SK-N-MC (cell line): ENCODE results near the gene RASD1.

ENCODE experiments used
- DNase-seq: peaks from one replicate; pipeline ENCODE4 v3.0.0-alpha.2; 2011; ENCODE audit warnings: low read depth, low spot score
- H3K27ac ChIP-seq: fragments of 200-600 bp; sonication (generic); 2 replicates; pipeline ENCODE4 v1.5.1; 2016; ENCODE audit warnings: mixed run types
- H3K36me3 ChIP-seq: fragments of 200-600 bp; sonication (generic); 2 replicates; pipeline ENCODE4 v1.6.1; 2017; ENCODE audit warnings: antibody characterized with exemption, low read length, mixed read lengths; ENCODE audit not compliant: insufficient read depth
- H3K4me3 ChIP-seq: fragments of 200-600 bp; sonication (generic); 2 replicates; pipeline ENCODE4 v1.5.1; 2016
- H3K9ac ChIP-seq: fragments of 200-600 bp; sonication (generic); 2 replicates; pipeline ENCODE4 v1.8.0; 2017; ENCODE audit warnings: mixed run types, mixed read lengths; ENCODE audit not compliant: insufficient read length
- H3K9me3 ChIP-seq: fragments of 200-600 bp; sonication (generic); 2 replicates; pipeline ENCODE4 v1.6.1; 2017; ENCODE audit warnings: low read depth, mild to moderate bottlenecking, antibody characterized with exemption, low read length, moderate library complexity, mixed read lengths
- EZH2 ChIP-seq: fragments of 200-600 bp; sonication (generic); IDR thresholded peaks from one replicate; pipeline ENCODE4 v1.6.1; 2017; ENCODE audit warnings: antibody characterized with exemption
- FOXP2 ChIP-seq: optimal IDR thresholded peaks from 2 replicates; pipeline ENCODE3; 2011; ENCODE audit warnings: mild to moderate bottlenecking, moderate library complexity; ENCODE audit not compliant: insufficient read depth; ENCODE audit errors: extremely low read length, control extremely low read depth
- POLR2AphosphoS5 ChIP-seq: IDR thresholded peaks from 2 replicates; pipeline ENCODE4 v1.6.1; 2012; ENCODE audit warnings: mild to moderate bottlenecking, low read depth, low read length, borderline replicate concordance

The RASD1 gene

DNA sequence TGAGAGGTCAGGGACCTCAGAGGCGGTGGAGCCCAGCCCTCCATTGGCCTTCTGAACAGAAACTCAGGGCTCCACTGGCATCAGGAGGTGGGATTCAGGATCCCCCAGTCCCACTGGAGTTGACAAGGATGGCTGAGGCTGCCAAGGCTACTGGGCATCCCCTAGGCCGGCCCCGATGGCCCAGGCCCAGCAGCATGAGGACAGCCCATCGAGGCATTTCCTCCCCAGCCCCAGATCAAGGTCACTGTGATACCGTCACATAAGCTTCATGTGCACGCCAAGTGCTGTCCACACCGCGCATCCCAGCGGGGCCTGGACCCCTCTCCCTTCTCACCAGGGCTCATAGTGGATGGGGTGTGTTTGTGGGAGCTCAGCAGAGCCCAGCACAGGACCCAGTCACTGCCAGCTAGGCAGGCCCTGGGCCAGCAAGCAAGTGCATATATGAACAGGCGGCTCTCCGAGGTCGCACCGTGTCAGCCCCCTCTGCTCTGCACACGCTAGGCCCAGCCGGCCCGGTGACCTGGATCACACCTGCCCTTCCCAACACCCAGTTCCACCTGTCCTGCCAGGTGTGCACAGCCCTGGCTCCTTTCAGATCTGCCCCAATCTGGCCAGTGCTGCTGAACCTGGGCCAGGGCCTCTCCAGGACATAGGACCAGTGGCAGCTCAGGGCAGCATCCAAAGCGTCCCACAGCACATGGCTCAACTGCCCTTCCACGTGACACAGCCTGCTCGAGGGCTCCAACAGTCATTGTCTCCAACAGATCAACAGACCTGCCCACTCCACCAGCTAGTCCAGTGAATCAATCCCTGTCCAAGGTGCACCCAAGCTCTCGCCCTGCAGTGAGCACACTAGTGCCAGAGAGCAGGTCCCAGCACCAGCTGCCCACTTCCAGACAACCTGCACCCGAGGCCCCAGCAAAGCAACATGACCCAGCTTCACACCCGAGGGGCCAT lies 32.8 kb upstream of the RASD1 start:
- Histone ChIP-seq H3K27ac (no peak overlapping the region), H3K36me3 (no peaks in the 10 kb centered on the region), H3K9me3 (no peaks in the 10 kb centered on the region), H3K4me3 (no peak overlapping the region), H3K9ac (no peak overlapping the region)
- DNase-seq: no peak
- TF ChIP-seq EZH2: no peak
- no peak for TF ChIP-seq FOXP2
- TF ChIP-seq POLR2AphosphoS5: no peak

DNA sequence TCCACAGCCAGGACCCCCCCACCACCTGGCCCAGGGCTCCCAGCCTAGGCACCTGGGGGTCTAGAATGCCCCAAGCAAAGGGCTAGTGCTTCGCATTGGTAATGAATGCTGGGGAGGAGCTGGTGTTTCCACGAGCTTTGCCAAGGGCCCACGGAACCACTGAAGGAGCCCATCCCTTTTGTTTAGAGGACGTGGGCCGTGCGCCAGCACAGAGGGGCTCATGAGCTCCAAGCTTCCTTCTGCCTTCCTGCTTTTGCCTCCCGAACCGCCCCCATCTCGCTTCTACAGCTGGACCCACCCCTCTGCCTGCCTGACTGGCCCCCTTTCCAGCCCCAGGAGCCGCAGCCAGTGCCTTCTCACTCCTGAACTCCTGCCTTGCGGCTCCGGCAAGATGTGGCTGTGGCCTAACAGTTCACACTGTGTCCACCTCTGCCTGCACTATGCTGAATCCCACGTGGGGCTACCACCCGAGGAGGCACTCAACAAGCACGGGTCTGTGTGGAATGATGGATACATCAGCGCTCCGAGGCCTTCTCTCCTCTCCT lies 31.8 kb upstream of the RASD1 start:
- no peaks in the 10 kb centered on the region for H3K9me3 ChIP-seq
- H3K9ac ChIP-seq: no peak overlapping the region
- no peak overlapping the region for H3K4me3 ChIP-seq
- no peak for DNase-seq
- H3K36me3 ChIP-seq: no peaks in the 10 kb centered on the region
- TF ChIP-seq EZH2: no peak
- no peak for TF ChIP-seq FOXP2
- no peak for TF ChIP-seq POLR2AphosphoS5
- H3K27ac ChIP-seq: no peak overlapping the region

DNA sequence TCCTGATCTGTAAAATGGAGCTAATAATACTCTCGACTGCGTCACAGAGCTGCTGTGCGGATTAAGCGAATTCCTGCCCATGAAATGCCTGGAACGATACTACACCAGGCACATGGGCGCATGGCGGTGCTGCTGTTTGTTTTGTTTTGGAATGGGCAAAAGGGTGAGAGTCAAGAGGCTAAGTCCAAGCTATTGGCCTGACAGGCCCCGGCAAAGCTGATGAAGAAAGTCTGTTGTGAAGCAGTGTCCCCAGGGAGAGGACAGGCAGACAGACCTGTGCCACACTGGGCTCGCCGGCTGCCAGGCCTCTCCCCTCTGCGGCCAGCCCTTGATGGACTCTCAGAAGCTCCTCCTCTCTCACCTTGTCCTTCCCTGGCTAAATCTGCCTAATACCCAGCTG lies 31.3 kb upstream of the RASD1 start:
- DNase-seq: no peak
- Histone ChIP-seq H3K9me3 (no peaks in the 10 kb centered on the region), H3K4me3 (no peak overlapping the region), H3K9ac (no peak overlapping the region), H3K36me3 (no peaks in the 10 kb centered on the region), H3K27ac (no peak overlapping the region)
- TF ChIP-seq FOXP2 (no peak), POLR2AphosphoS5 (no peak), EZH2 (no peak)

DNA sequence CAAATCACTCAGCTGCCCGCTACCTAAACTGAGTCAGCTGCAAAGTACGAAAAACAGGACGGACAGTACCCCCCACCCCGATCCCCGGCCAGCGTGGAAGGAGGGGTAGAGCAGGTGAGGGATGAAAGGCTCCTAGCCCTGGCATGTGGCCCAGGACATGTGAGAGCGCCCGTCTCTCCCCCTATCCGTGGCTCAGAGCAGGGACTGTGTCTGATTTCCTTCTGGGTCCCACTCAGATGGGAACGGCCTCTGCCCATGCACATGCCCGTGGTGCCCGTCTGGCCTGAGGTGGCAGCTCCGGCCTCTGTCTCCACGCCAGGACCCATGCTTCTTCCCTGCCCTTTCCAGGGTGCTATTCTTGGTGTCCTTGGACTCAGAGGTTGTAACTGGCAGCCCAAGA lies 30.2 kb upstream of the RASD1 start:
- H3K9ac ChIP-seq: no peak overlapping the region
- no peak overlapping the region for H3K4me3 ChIP-seq
- DNase-seq: no peak
- H3K27ac ChIP-seq: no peak overlapping the region
- H3K9me3 ChIP-seq: no peaks in the 10 kb centered on the region
- TF ChIP-seq POLR2AphosphoS5: no peak
- TF ChIP-seq EZH2: no peak
- TF ChIP-seq FOXP2: no peak
- no peaks in the 10 kb centered on the region for H3K36me3 ChIP-seq

DNA sequence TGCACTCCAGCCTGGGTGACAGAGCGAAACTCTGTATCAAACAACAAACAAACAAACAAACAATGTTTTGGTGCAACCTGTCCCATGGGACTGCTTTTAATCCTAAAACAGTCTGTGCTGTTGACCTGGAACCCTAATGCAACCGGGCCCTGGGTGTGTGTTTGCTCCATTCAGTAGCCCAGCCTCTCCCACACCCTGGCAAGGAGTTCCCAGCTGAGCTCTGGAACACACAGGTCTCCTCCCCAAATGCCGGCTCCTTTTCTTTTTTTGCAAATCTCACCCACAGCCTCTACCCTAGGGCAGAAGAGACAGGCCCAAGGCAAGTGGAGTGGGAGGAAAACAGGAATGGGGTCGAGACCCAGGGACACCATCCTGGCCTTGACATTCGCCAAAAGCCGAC lies 29.8 kb upstream of the RASD1 start:
- H3K9ac ChIP-seq: no peak overlapping the region
- H3K9me3 ChIP-seq: no peaks in the 10 kb centered on the region
- TF ChIP-seq EZH2 (no peak), POLR2AphosphoS5 (no peak), FOXP2 (no peak)
- no peak overlapping the region for H3K4me3 ChIP-seq
- no peaks in the 10 kb centered on the region for H3K36me3 ChIP-seq
- H3K27ac ChIP-seq: no peak overlapping the region
- no peak for DNase-seq

DNA sequence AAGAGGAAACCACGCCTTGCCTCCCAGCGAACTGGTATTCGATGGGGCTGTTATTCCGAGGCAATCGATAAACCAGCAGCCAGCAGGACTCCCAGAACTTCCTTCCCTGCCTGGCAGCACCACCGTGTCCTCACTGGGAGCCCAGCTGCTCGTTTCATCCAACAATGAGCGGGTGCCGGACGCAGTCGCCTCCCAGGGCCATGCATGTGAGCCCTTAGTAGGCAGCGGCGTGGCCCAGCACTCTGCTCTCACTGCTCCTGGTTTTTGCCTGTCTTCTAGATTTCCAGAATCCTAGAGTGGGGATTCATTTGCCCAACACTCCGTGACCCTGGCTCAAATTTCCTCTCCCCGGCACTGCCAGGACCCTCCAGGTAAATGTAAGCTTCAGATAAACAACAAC lies 29.1 kb upstream of the RASD1 start:
- TF ChIP-seq EZH2 (no peak), FOXP2 (no peak)
- Histone ChIP-seq H3K4me3 (no peak overlapping the region), H3K27ac (no peak overlapping the region), H3K36me3 (no peaks in the 10 kb centered on the region), H3K9ac (no peak overlapping the region), H3K9me3 (no peaks in the 10 kb centered on the region)
- DNase-seq: no peak

DNA sequence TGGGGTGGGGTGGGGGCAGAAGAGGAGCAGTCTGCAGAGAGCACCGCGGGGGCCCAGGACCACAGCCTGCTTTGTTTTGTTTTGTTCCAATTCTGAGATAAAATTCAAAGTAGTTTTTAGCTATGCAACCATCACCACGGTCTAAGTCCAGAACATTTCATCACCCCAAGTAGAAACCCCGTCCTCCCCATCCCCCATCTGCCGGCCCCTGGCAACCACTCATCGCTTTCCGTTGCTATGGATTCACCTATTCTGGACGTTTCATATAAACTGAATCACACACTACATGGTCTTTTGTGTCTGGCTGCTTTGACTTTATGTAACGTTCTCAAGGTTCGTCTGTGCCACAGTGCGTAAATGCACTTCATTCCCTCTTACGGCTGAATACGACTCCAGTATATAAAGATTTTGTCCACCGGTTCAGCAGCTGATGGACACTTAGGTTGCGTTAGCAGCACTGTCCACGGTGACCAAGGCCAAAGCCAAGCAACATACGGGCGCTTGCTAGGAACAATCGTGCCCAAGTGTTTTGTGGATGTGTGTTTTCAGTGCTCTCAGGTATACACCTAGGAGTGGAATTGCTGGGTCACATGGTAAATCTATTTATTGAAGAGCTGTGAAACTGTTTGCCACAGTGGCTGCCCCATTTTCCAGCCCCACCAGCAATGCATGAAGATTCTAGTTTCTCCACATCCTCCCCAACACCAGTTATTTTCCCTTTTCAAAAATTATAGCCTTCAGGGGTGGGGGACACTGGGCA lies 27.7 kb upstream of the RASD1 start:
- H3K27ac ChIP-seq: 0 out of 2 replicates have a peak overlapping the region, but pooled peaks have one; percentile 25
- H3K36me3 ChIP-seq: no peaks in the 10 kb centered on the region
- no peak overlapping the region for H3K9ac ChIP-seq
- no peak for DNase-seq
- H3K9me3 ChIP-seq: no peaks in the 10 kb centered on the region
- peak overlapping the region; percentile 34 for H3K4me3 ChIP-seq
- TF ChIP-seq EZH2 (no peak), POLR2AphosphoS5 (no peak), FOXP2 (no peak)

DNA sequence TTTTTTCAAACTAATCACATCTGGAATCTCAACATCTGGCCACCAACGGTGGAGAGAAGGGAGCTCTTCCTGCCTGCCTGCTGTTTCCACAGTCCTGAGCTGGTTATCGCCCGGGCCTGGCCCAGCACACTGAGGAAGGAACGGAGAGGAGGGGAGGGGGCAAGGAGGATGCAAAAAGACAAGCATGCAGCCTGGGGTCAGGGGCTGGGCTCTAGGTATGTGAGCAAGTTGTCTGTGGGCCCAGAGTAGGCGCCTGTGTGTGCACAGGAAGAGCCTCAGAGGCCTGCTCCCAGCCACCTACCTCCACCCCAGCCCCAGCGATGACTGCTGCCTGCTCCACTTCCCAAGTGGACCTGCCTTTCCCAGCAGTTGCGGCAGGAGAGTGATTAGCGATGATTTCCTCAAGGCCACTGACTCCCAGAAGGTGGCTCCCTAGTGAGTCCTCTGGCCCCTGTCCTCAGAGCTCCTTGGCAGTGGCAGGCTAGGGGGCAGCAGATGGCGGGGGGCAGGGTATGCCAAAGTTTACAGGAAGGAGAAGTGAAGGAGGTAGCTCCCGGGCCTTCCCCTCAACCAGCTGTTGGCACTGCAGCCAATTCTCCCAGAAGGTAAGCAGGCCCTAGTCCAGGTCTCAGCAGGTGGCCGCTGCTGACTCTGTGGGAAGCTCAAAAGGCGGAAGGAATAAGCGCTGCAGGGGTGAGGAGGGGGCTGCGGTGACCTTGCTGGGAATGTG lies 27.0 kb upstream of the RASD1 start:
- no peaks in the 10 kb centered on the region for H3K36me3 ChIP-seq
- no peaks in the 10 kb centered on the region for H3K9me3 ChIP-seq
- no peak overlapping the region for H3K9ac ChIP-seq
- peak overlapping the region; percentile 34 for H3K4me3 ChIP-seq
- no peak for TF ChIP-seq FOXP2
- no peak for TF ChIP-seq POLR2AphosphoS5
- TF ChIP-seq EZH2: no peak
- no peak for DNase-seq
- H3K27ac ChIP-seq: peak overlapping the region; percentile 14; the same call in 1 of the 2 replicates
